H1 (cell line): ENCODE data around the gene AGXT2. TPM values are rescaled to one million over a fixed set of nuclear protein-coding genes. Genes with fewer than 3 reads are reported as not detected.

Source experiments
- CTCF ChIA-PET: fragments of 300-600 bp; sonication (Branson Sonifier 250); formaldehyde crosslinking; loops from one replicate; lab custom pipeline; 2021; ENCODE audit not compliant: partially characterized antibody; lab: Charles Lee
- POLR2A ChIA-PET: fragments of 300-600 bp; sonication (Branson Sonifier 250); formaldehyde crosslinking; loops from one replicate; lab custom pipeline; 2021; ENCODE audit warnings: inconsistent platforms; ENCODE audit not compliant: partially characterized antibody; lab: Charles Lee
- DNase-seq, 2 experiments: peaks; one replicate each; pipeline versions ENCODE4 v3.0.0 to v3.0.0-alpha.2; 2010 to 2022; ENCODE audit warnings: low spot score in 2 of 2, low read depth in 1 of 2, mixed read lengths in 1 of 2
- FAIRE-seq: peaks from 2 replicates; lab custom pipeline; 2011; peaks lifted over from hg19 to GRCh38; lab: Jason Lieb, UNC
- H2AFZ ChIP-seq: 2 replicates; pipeline ENCODE4 v1.8.1; 2012; ENCODE audit warnings: low read length, inconsistent platforms
- H2AK5ac ChIP-seq: 2 replicates; pipeline ENCODE4 v1.6.1; 2013; ENCODE audit warnings: low read depth, low read length
- H2BK120ac ChIP-seq: replicated peaks from 2 replicates; pipeline ENCODE3; 2013; ENCODE audit warnings: low read depth, low read length, inconsistent platforms
- H2BK12ac ChIP-seq: 2 replicates; pipeline ENCODE4 v1.6.1; 2013; ENCODE audit warnings: low read depth, low read length
- H2BK15ac ChIP-seq: 2 replicates; pipeline ENCODE4 v1.6.1; 2013; ENCODE audit warnings: low read length
- H2BK20ac ChIP-seq: 2 replicates; pipeline ENCODE4 v1.6.1; 2013; ENCODE audit warnings: low read length
- H2BK5ac ChIP-seq: 2 replicates; pipeline ENCODE4 v1.6.1; 2013; ENCODE audit warnings: low read depth, low read length
- H3K14ac ChIP-seq: 2 replicates; pipeline ENCODE4 v1.6.1; 2013; ENCODE audit warnings: inconsistent platforms; ENCODE audit not compliant: insufficient read length
- H3K18ac ChIP-seq: 2 replicates; pipeline ENCODE4 v1.6.1; 2013; ENCODE audit warnings: low read length; ENCODE audit errors: extremely low read depth
- H3K23ac ChIP-seq: 2 replicates; pipeline ENCODE4 v1.6.1; 2013; ENCODE audit warnings: inconsistent platforms; ENCODE audit not compliant: insufficient read length
- H3K23me2 ChIP-seq: 2 replicates; pipeline ENCODE4 v1.6.1; 2013; ENCODE audit warnings: low read depth, low read length
- H3K27ac ChIP-seq: 2 replicates; pipeline ENCODE4 v1.6.1; 2011; ENCODE audit warnings: low read depth, low read length, inconsistent platforms
- H3K27me3 ChIP-seq, 4 experiments: replicated peaks in 1 of 4; 1 replicate in 1 of 4; 2 replicates in 3 of 4; pipeline versions ENCODE4 v1.6.1 to v1.8.1; 2011 to 2013; ENCODE audit warnings: low read length in 3 of 4, mild to moderate bottlenecking in 3 of 4, inconsistent platforms in 2 of 4, mixed read lengths in 2 of 4, moderate library complexity in 1 of 4; ENCODE audit not compliant: control insufficient read depth in 3 of 4, insufficient read depth in 3 of 4; ENCODE audit errors: extremely low read depth in 1 of 4
- H3K36me3 ChIP-seq, 4 experiments: 2 replicates each; pipeline versions ENCODE4 v1.6.1 to v1.8.1; 2011 to 2013; ENCODE audit warnings: mild to moderate bottlenecking in 4 of 4, low read length in 3 of 4, moderate library complexity in 2 of 4, control low read depth in 1 of 4, inconsistent platforms in 1 of 4; ENCODE audit not compliant: insufficient read depth in 4 of 4, control insufficient read depth in 2 of 4
- H3K4ac ChIP-seq: replicated peaks from 2 replicates; pipeline ENCODE3; 2013; ENCODE audit warnings: low read length, low read depth, mixed read lengths, inconsistent platforms; ENCODE audit not compliant: insufficient read length
- H3K4me1 ChIP-seq, 4 experiments: replicated peaks in 1 of 4; 1 replicate in 1 of 4; 2 replicates in 3 of 4; pipeline versions ENCODE4 v1.6.1 to v1.8.1; 2011 to 2013; ENCODE audit warnings: low read length in 3 of 4, inconsistent platforms in 2 of 4, mixed read lengths in 1 of 4; ENCODE audit not compliant: insufficient read depth in 4 of 4, control insufficient read depth in 3 of 4
- H3K4me2 ChIP-seq, 2 experiments: 2 replicates each; pipeline versions ENCODE4 v1.6.1 to v1.8.1; 2011 to 2013; ENCODE audit warnings: low read depth in 2 of 2, low read length in 2 of 2, control low read depth in 1 of 2, inconsistent platforms in 1 of 2, mild to moderate bottlenecking in 1 of 2; ENCODE audit not compliant: insufficient read depth in 1 of 2
- H3K4me3 ChIP-seq, 4 experiments: fragments of 200-600, 300-600 bp in 1 of 4; sonication (generic), shearing (Covaris generic), sonication (Bioruptor Twin) in 1 of 4; 2 replicates each; pipeline versions ENCODE4 v1.5.1 to v1.8.1; 2011 to 2016; ENCODE audit warnings: low read length in 4 of 4, low read depth in 3 of 4, control low read depth in 2 of 4, inconsistent platforms in 2 of 4, mild to moderate bottlenecking in 2 of 4, mixed read lengths in 1 of 4, moderate library complexity in 1 of 4; ENCODE audit not compliant: insufficient read depth in 2 of 4; ENCODE audit errors: extremely low read depth in 1 of 4
- H3K56ac ChIP-seq: replicated peaks from 2 replicates; pipeline ENCODE3; 2013; ENCODE audit warnings: low read depth, mild to moderate bottlenecking, mixed read lengths, low read length, inconsistent platforms; ENCODE audit not compliant: insufficient read length
- H3K79me1 ChIP-seq: 2 replicates; pipeline ENCODE4 v1.6.1; 2013; ENCODE audit warnings: low read depth, low read length, control low read depth
- H3K79me2 ChIP-seq, 2 experiments: 2 replicates each; pipeline versions ENCODE4 v1.6.1 to v1.8.1; 2012 to 2013; ENCODE audit warnings: low read length in 2 of 2, mild to moderate bottlenecking in 2 of 2, inconsistent platforms in 1 of 2; ENCODE audit not compliant: insufficient read depth in 2 of 2, control insufficient read depth in 1 of 2
- H3K9ac ChIP-seq, 4 experiments: replicated peaks in 1 of 4; 1 replicate in 1 of 4; 2 replicates in 3 of 4; pipeline versions ENCODE4 v1.6.1 to v1.8.1; 2011 to 2013; ENCODE audit warnings: low read depth in 3 of 4, low read length in 3 of 4, control low read depth in 2 of 4, mild to moderate bottlenecking in 2 of 4, moderate library complexity in 2 of 4, inconsistent platforms in 1 of 4; ENCODE audit errors: extremely low read depth in 1 of 4
- H3K9me3 ChIP-seq, 2 experiments: 2 replicates each; pipeline versions ENCODE4 v1.6.1 to v1.8.1; 2012 to 2013; ENCODE audit warnings: mild to moderate bottlenecking in 2 of 2, moderate library complexity in 2 of 2, control low read depth in 1 of 2, inconsistent platforms in 1 of 2, low read depth in 1 of 2, low read length in 1 of 2, mixed read lengths in 1 of 2; ENCODE audit not compliant: insufficient read depth in 2 of 2
- H4K20me1 ChIP-seq, 2 experiments: replicated peaks in 1 of 2; 2 replicates each; pipeline versions ENCODE3 to v1.8.1; 2011 to 2013; ENCODE audit warnings: inconsistent platforms in 2 of 2, low read length in 2 of 2, mild to moderate bottlenecking in 1 of 2; ENCODE audit not compliant: insufficient read depth in 2 of 2, control insufficient read depth in 1 of 2
- H4K5ac ChIP-seq: 2 replicates; pipeline ENCODE4 v1.6.1; 2013; ENCODE audit warnings: low read length, low read depth, mixed read lengths, inconsistent platforms; ENCODE audit not compliant: insufficient read length
- H4K8ac ChIP-seq: 2 replicates; pipeline ENCODE4 v1.8.0; 2013; ENCODE audit warnings: mild to moderate bottlenecking, moderate library complexity, low read length, inconsistent platforms; ENCODE audit not compliant: insufficient read depth; ENCODE audit errors: extremely low read depth
- H4K91ac ChIP-seq: replicated peaks from 2 replicates; pipeline ENCODE3; 2013; ENCODE audit warnings: low read length, mixed read lengths, inconsistent platforms; ENCODE audit not compliant: insufficient read length
- CTBP2 ChIP-seq: IDR thresholded peaks from 2 replicates; pipeline ENCODE4 v1.7.0; 2011; ENCODE audit warnings: borderline replicate concordance, mild to moderate bottlenecking, moderate library complexity, mixed read lengths, low read length; ENCODE audit not compliant: insufficient read depth, insufficient read length
- RAD21 ChIP-seq, 2 experiments: IDR thresholded peaks in 1 of 2; conservative IDR thresholded peaks in 1 of 2; 2 replicates each; pipeline ENCODE4 v1.6.1; 2011; ENCODE audit warnings: low read depth in 2 of 2, low read length in 2 of 2, improper control_type of control experiment in 1 of 2, inconsistent platforms in 1 of 2, mild to moderate bottlenecking in 1 of 2, moderate library complexity in 1 of 2
- WGBS, 2 experiments: shearing (Covaris generic) in 1 of 2; methylation state at CpG; one replicate each; pipeline versions ENCODE4 v1.1.6 to v1.1.7; 2013 to 2015; ENCODE audit warnings: low lambda C conversion rate in 2 of 2, mixed read lengths in 2 of 2, inconsistent platforms in 1 of 2, low coverage in 1 of 2, missing lambda C conversion rate in 1 of 2; ENCODE audit not compliant: insufficient replicate concordance in 2 of 2, insufficient coverage in 1 of 2, insufficient read length in 1 of 2; ENCODE audit errors: extremely low coverage in 1 of 2, missing lambda C conversion rate in 1 of 2; 5-methylcytosine and 5-hydroxymethylcytosine counted together
- polyA plus RNA-seq, 7 experiments: library from polyadenylated mRNA; depleted of rRNA in 3 of 7; stranded (reverse) in 5 of 7; unstranded in 2 of 7; fragments of >200 nt in 5 of 7; fragments of 200-250 nt in 2 of 7; gene quantifications; 1 replicate in 5 of 7; 2 replicates in 1 of 7; 4 replicates in 1 of 7; pipeline versions ENCODE4 v1.2.1 to v1.2.3, GENCODE V29; 2011 to 2013; ENCODE audit warnings: missing spikeins in 2 of 7, mixed read lengths in 2 of 7
- total RNA-seq: library from RNA; stranded (reverse); fragmentation: NEBNext Ultra II Directional; extraction: Animal tissue kit (Norgen Biotek cat#: 25700); gene quantifications from 2 replicates; pipeline ENCODE4 v1.2.1, GENCODE V29; 2021

AGXT2 gene
- total and polyA plus RNA-seq, 2 of the 8 experiments (the other 6 are each of a cell fraction or from before 2014, with no cell fraction given), result not detected

DNA sequence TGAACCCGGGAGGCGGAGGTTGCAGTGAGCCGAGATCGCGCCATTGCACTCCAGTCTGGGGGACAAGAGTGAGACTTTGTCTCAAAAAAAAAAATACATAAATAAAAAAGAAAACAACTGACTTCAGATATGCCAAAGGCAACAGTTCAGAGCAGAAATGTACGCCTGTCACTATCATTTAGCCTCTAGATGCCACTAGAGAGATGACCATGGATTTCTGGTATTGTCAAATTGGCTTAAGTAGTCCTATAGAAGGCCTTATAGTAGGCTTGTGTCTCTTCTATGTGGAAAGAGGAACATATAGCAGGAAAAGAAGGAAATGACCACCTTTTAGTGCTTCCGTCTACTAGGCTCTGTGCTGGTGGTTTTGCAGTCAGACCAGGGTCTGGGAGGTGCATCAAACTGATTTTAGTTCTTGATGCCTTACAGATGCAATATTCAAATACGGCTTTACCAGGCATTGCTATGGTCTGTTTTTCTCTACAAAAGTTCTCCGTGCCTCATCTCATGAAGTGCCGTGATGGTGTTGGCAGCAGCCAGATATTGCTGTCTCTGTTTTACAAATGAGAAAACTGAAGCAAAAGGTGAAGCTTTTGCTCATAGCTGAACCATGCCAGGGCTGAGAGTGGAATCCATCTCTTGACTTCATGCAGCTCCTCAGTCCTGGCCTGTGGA, 17.2 kb downstream of the AGXT2 start:
- 71% methylated on average over 10 of the region's 10 CpGs; no CpG with 5 or more reads in 1 of the 2 experiments for WGBS, 2 experiments
- H3K4me2 ChIP-seq, result no peak overlapping the region
- no peak overlapping the region for H3K27ac ChIP-seq

More for the DNA sequence above, 17.2 kb downstream of the AGXT2 start:
- Histone ChIP-seq H3K27me3 (no peaks in the 10 kb centered on the region), H4K5ac (no peak overlapping the region), H4K20me1 (no peaks in the 10 kb centered on the region), H3K4ac (no peak overlapping the region), H2BK5ac (no peak overlapping the region), H3K18ac (no peak overlapping the region), H3K23me2 (no peaks in the 10 kb centered on the region), H3K9ac (no peak overlapping the region), H4K91ac (no peak overlapping the region), H2AK5ac (no peak overlapping the region), H3K4me1 (peaks cover 0 to 3% (median 0%) of the 10 kb centered on the region in 4 experiments; a peak in 2 of 7 replicates), H3K36me3 (no peaks in the 10 kb centered on the region), H3K79me1 (no peaks in the 10 kb centered on the region), H2BK12ac (no peak overlapping the region), H3K4me3 (no peak overlapping the region), H3K23ac (no peak overlapping the region), H3K79me2 (no peaks in the 10 kb centered on the region), H2BK120ac (no peak overlapping the region), H4K8ac (no peak overlapping the region), H2BK20ac (no peak overlapping the region), H2BK15ac (no peak overlapping the region), H3K14ac (no peak overlapping the region), H3K9me3 (no peaks in the 10 kb centered on the region), H2AFZ (no peak overlapping the region), H3K56ac (no peak overlapping the region)
- FAIRE-seq (no peak), DNase-seq (no peak)
- POLR2A ChIA-PET, result no interaction called here
- CTCF ChIA-PET, result interaction anchor here (1.2 to 2.1 kb wide), 2 partner anchors 27 to 140 kb away, joined by 3 to 6 read pairs; no protein-coding TSS in a partner anchor
- no peak for TF ChIP-seq CTBP2
- TF ChIP-seq RAD21 (IDR thresholded peaks at IDR 0.05 in 1 of 2, conservative IDR thresholded peaks at IDR 0.05 in 1 of 2; ENCODE audit: low read depth in 2 of 2, low read length in 2 of 2), result peak; percentile 22 to 38; a peak in 3 of 4 replicates
